Left lung (tissue), 10 donors: ENCODE results near the gene CMTM4. TPM values are rescaled to one million over a fixed set of nuclear protein-coding genes. Genes with fewer than 3 reads are reported as not detected.

Experiments used
- ATAC-seq: fragments of 200-7000 bp; cut with Tn5 transposase; one replicate; pipeline ENCODE4 v1.9.1; 2020; ENCODE audit warnings: moderate library complexity
- DNase-seq, 4 donors: peaks; one replicate each; pipeline ENCODE4 v3.0.0-alpha.2; 2013 to 2020
- H3K27ac ChIP-seq, 2 donors: fragments of 200-600 bp; sonication (generic) in 1 of 2; one replicate each; pipeline versions ENCODE4 v1.5.0 to v1.8.0; 2020 to 2021
- H3K27me3 ChIP-seq, 2 donors: fragments of 200-600 bp; sonication (generic) in 1 of 2; one replicate each; pipeline versions ENCODE4 v1.5.0 to v1.8.0; 2020 to 2021
- H3K36me3 ChIP-seq, 2 donors: fragments of 200-600 bp; sonication (generic) in 1 of 2; one replicate each; pipeline versions ENCODE4 v1.5.0 to v1.8.0; 2020 to 2021
- H3K4me1 ChIP-seq, 2 donors: fragments of 200-600 bp; one replicate each; pipeline ENCODE4 v1.8.0; 2021
- H3K4me3 ChIP-seq, 2 donors: fragments of 200-600 bp; sonication (generic) in 1 of 2; one replicate each; pipeline versions ENCODE4 v1.5.0 to v1.8.0; 2020 to 2021; ENCODE audit warnings: mild to moderate bottlenecking in 1 of 2
- H3K9me3 ChIP-seq, 2 donors: fragments of 200-600 bp; sonication (generic) in 1 of 2; one replicate each; pipeline versions ENCODE4 v1.5.0 to v1.8.0; 2020 to 2021
- intact Hi-C, 2 donors: fragments of 100-400 bp; cut with DNase I; formaldehyde crosslinking; loops; one replicate each; pipeline versions ENCODE4 v1.11.2 to v1.14.2; 2022
- polyA plus RNA-seq, 6 donors: library from polyadenylated mRNA; unstranded; fragments of 120-200 nt; gene quantifications; one replicate each; pipeline ENCODE4 v1.2.1, GENCODE V29; 2013; ENCODE audit not compliant: insufficient read length in 6 of 6
- total RNA-seq, 2 donors: library from RNA; stranded (reverse); fragmentation: NEBNext Ultra II Directional; extraction: Animal tissue kit (Norgen Biotek cat#: 25700); gene quantifications; one replicate each; pipeline ENCODE4 v1.2.1, GENCODE V29; 2021
- TF ChIP-seq, protein P1 (sequence below), 2 donors: fragments of 200-600 bp; sonication (generic) in 1 of 2; IDR thresholded peaks; one replicate each; pipeline versions ENCODE4 v1.5.0 to v1.8.0; 2021; ENCODE audit warnings: antibody characterized with exemption in 2 of 2
- donor health status: DM: no; HTN: yes; CAD: no.
- donor health status: DM: no; HTN: no; CAD: no.

The CMTM4 gene
- total and polyA plus RNA-seq, 8 donors = 25.2 to 72.3 (median 34.6) TPM

DNA sequence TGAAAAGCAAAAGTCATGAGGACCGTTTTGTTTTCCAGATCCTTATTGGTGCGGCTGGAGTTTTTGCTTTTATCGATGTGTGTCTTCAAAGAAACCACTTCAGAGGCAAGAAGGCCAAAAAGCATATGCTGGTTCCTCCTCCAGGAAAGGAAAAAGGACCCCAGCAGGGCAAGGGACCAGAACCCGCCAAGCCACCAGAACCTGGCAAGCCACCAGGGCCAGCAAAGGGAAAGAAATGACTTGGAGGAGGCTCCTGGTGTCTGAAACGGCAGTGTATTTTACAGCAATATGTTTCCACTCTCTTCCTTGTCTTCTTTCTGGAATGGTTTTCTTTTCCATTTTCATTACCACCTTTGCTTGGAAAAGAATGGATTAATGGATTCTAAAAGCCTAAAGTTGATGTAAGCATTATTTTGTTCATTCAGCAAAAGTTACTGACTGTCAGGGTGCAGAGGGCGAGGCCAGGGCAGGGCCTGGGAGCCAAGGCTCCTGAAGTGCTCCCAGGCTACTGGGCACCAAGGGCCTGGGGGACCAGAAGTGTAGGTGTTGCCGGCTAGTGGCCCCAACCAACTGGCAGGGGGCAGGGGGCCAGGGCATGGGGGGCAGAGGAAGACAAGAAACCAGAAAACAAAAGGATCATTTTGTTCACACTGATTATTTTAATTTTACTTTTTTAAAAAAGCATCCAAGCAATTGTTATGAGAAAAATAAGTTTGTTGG lies 108.5 kb downstream of the CMTM4 start:
- intact Hi-C loops = no loop called here
- no peaks in the 10 kb centered on the region for H3K36me3 ChIP-seq
- DNase-seq = no peak
- H3K9me3 ChIP-seq = no peaks in the 10 kb centered on the region
- H3K4me1 ChIP-seq = peaks cover 0 to 47% of the 10 kb centered on the region in 2 donors
- H3K4me3 ChIP-seq = peak overlapping the region in 1 of 2 donors; percentile 12
- peak overlapping the region in 1 of 2 donors; percentile 70 for H3K27ac ChIP-seq
- no peak for ATAC-seq
- no peaks in the 10 kb centered on the region for H3K27me3 ChIP-seq
- TF ChIP-seq, protein P1, sequence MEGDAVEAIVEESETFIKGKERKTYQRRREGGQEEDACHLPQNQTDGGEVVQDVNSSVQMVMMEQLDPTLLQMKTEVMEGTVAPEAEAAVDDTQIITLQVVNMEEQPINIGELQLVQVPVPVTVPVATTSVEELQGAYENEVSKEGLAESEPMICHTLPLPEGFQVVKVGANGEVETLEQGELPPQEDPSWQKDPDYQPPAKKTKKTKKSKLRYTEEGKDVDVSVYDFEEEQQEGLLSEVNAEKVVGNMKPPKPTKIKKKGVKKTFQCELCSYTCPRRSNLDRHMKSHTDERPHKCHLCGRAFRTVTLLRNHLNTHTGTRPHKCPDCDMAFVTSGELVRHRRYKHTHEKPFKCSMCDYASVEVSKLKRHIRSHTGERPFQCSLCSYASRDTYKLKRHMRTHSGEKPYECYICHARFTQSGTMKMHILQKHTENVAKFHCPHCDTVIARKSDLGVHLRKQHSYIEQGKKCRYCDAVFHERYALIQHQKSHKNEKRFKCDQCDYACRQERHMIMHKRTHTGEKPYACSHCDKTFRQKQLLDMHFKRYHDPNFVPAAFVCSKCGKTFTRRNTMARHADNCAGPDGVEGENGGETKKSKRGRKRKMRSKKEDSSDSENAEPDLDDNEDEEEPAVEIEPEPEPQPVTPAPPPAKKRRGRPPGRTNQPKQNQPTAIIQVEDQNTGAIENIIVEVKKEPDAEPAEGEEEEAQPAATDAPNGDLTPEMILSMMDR (IDR thresholded peaks at IDR 0.05) = no peak

DNA sequence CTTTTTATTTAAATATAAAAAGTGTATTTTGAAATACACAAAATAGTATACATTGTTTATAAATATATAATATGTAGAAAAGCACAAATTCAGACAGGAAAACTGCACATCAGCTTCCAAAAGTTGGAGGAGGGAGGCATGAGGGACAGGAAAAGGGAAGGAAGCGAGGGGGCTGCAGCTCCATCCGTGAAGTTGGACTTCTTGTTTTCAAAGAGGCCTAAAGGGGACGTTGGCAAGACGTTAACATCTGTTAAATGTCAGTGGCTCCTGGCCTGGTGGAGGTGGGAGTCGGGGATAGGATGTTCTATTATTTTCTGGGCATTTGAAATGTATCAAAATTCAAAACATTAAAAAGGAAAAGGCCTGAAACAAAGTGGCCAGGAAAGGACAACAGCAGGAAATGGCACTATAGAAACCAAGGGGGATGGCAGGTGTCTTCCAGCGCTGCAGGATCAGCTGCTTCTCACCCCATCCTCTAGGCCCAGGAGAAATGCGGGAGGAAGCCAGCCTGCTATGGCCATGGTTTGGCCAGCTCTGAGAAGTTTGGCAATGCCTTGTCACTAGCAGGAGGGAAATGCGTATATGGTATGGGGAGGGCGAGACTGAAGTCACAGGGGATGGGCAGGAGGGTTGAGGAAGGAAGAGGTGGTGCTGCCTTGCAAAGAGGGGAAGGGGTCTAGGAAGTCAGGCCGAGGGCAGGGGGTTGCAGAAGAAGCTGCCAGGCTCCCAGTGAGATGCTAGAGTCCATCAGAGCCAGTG lies 110.9 kb downstream of the CMTM4 start:
- Histone ChIP-seq H3K27me3 (no peaks in the 10 kb centered on the region), H3K36me3 (no peaks in the 10 kb centered on the region), H3K27ac (peak overlapping the region in 1 of 2 donors; percentile 70), H3K4me3 (no peak overlapping the region), H3K9me3 (no peaks in the 10 kb centered on the region), H3K4me1 (peaks cover 0 to 47% of the 10 kb centered on the region in 2 donors)
- peak in 1 of 4 donors; percentile 46 for DNase-seq
- peak; percentile 41 for ATAC-seq
- TF ChIP-seq, protein P1 (IDR thresholded peaks at IDR 0.05) = no peak
- intact Hi-C loops = no loop called here

DNA sequence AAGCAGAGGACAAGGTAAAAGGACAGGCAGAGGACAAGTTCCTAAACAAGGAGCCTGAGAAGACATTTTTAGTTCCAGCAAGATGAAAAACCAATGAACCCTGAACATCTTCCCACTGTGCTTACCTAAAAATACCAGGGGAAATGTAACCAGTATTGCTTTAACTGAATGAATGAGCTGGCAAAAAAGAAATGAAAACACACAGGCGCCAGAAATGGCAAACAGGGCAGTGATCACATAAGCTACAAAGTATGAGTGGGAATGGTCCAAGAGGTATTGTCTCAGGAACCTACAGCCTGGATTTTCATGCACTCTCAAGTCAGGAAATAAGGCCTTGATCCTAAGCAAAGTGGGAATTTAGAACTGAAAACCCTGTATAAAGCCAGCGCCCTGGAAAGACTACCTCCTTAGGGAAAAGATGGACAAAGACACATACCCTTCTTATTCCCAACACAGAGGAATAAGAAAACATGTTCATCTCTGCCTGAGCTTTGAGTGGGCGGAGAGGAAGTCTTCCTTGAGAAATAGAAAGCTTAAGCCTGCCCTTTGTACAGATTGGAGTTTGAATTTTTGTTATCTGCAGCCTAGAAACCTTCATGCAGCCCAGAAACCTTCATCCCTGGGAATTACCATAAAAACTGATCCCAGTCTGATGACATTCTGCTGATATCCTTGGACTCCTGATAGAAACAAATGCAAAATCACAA lies 115.1 kb downstream of the CMTM4 start:
- intact Hi-C loops = no loop called here
- H3K36me3 ChIP-seq = no peaks in the 10 kb centered on the region
- H3K4me1 ChIP-seq = peaks cover 5 to 30% of the 10 kb centered on the region in 2 donors
- peaks cover 18 to 28% of the 10 kb centered on the region in 2 donors for H3K27me3 ChIP-seq
- H3K27ac ChIP-seq = no peak overlapping the region
- H3K9me3 ChIP-seq = no peaks in the 10 kb centered on the region
- no peak for ATAC-seq
- H3K4me3 ChIP-seq = no peak overlapping the region
- TF ChIP-seq, protein P1 (IDR thresholded peaks at IDR 0.05) = no peak
- DNase-seq = no peak

DNA sequence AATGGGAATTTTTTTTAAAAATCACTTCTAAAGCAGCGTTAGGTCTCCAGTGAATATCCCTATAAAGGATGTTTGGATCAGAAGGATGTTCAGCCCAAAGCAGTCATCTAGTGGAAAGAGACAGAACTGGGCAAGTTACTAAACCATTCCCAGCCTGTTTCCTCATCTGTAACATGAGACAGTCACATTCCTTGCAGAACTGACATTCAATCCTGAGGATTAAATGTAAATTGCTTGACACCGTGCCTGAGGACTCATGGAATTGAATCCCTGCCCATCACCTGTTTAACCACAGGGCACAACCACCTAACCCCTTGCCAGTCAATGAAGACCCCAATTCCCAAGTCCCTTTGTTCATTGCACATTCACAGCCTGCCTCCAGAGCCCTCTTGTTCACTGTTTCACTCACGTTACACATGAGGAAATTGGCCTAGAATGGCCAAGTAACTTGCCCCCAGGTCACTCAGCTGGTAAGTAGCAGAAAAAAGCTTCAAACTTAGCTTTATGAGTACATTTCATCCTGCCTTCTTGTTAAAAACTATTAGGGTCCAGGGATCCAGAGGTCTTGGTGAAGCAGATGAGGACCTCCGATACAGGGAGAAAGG lies 115.8 kb downstream of the CMTM4 start:
- no peak overlapping the region for H3K4me3 ChIP-seq
- ATAC-seq (peak; percentile 49), DNase-seq (no peak)
- TF ChIP-seq, protein P1 (IDR thresholded peaks at IDR 0.05) = no peak
- peaks cover 18 to 28% of the 10 kb centered on the region in 2 donors for H3K27me3 ChIP-seq
- no peak overlapping the region for H3K27ac ChIP-seq
- no peaks in the 10 kb centered on the region for H3K9me3 ChIP-seq
- no peaks in the 10 kb centered on the region for H3K36me3 ChIP-seq
- H3K4me1 ChIP-seq = peaks cover 5 to 23% of the 10 kb centered on the region in 2 donors
- intact Hi-C loops = no loop called here
